PC-9 (cell line): ENCODE measurements around the gene TTC32.

ENCODE experiments used
- EZH2 ChIP-seq: fragments of 200-600 bp; sonication (generic); IDR thresholded peaks from 2 replicates; pipeline ENCODE4 v1.8.0; 2017; ENCODE audit warnings: antibody characterized with exemption, low read depth
- TF ChIP-seq, protein P1 (sequence below): fragments of 200-600 bp; sonication (generic); conservative IDR thresholded peaks from 2 replicates; pipeline ENCODE4 v1.6.1; 2017; ENCODE audit warnings: mixed run types, antibody characterized with exemption, mild to moderate bottlenecking, moderate library complexity

DNA sequence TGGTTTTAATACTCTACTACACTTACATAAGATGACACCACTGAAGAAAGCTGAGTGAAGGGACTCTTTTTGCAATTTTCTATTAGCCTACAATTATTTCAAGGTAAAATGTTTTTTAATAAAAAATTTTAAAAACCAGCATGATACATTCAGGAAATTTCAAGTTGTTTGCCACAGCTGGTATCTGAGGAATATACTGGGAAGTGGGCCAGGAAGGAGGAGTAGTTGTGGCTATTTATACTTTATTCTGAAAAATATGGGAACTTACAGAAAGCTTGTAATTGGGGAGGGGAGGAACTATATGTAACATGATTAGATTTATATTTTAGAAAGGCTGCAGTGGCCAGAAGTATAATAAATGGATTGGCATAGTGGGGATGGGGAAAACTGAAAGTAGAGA, 47.3 kb upstream of the TTC32 start:
- TF ChIP-seq, protein P1, sequence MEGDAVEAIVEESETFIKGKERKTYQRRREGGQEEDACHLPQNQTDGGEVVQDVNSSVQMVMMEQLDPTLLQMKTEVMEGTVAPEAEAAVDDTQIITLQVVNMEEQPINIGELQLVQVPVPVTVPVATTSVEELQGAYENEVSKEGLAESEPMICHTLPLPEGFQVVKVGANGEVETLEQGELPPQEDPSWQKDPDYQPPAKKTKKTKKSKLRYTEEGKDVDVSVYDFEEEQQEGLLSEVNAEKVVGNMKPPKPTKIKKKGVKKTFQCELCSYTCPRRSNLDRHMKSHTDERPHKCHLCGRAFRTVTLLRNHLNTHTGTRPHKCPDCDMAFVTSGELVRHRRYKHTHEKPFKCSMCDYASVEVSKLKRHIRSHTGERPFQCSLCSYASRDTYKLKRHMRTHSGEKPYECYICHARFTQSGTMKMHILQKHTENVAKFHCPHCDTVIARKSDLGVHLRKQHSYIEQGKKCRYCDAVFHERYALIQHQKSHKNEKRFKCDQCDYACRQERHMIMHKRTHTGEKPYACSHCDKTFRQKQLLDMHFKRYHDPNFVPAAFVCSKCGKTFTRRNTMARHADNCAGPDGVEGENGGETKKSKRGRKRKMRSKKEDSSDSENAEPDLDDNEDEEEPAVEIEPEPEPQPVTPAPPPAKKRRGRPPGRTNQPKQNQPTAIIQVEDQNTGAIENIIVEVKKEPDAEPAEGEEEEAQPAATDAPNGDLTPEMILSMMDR: no peak
- TF ChIP-seq EZH2: no peak
